NCI-H1417 treated with DMSO at 0.1 percent for 48 hours (cell line): ENCODE measurements around the gene MTUS2.

Source experiments
- DNase-seq: peaks from one replicate; lab custom pipeline; 2025; lab: John Stamatoyannopoulos, UW

Gene MTUS2

GRCh38 chr13:29028868-29029267 lies 208.7 kb downstream of the MTUS2 start:
- DNase-seq, result no peak

- no peak for DNase-seq
Observed at GRCh38 chr13:29038700-29039099, 218.6 kb downstream of the MTUS2 start.

- no peak for DNase-seq
Observed at GRCh38 chr13:29039212-29039611, 219.1 kb downstream of the MTUS2 start.

DNA sequence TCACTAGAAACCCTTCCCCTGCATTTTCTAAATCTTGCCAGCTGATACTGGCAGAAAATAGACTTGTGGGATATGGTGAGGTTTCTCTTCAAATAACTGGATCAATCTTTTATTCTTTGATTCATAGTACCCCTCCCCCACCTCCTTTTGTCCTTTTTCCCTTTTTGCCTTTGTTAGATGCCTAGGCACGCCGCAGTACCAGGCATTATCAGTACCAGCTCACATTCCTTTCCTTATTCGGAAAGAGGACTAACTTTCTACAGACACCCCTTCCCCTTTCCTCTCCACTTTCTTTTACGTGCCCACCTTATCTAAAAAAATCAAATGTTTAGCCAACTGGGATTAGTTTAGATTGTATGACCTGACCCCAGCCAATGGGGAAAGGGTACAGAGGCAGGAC lies 226.4 kb downstream of the MTUS2 start:
- DNase-seq, result no peak

DNA sequence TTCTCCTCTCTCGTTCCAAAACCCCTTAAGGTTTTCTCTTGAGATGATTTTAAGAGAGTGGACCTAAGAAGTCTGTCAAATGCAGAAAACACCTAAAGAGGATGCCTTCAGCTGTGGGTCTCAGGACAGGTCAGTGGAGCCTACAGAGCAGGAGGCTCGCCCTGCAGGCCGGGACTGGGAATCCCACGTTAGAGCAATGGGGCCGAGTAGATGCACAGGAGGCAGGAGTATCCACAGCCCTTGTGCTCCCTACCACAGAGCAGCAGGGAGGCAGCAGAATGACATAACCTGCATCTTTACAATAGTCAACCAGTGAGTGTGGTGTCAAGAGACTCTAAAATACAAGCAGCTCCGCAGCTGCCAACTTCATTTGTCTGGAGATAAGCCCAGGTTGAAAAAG lies 229.4 kb downstream of the MTUS2 start:
- DNase-seq, result no peak

DNA sequence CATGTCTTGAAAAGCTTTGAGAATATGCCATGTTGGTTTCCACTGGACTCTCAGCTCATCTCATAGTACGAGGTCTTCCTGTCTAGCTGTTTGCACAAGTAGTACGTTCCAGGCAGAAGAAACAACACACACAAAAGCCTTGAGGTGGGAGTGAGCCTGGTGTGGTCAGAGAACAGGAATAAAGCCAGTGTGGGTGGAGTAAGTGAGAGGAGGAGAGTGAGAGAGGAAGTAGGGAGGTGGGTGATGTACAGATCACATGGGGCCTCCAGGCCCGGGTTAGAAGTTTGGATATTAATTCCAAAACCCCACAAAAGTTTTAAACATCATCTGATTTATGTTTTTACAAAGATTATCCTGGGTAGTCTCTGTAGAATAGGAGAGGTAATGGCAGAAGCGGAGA lies 230.6 kb downstream of the MTUS2 start:
- DNase-seq, result no peak

GRCh38 chr13:29059800-29060199 lies 239.7 kb downstream of the MTUS2 start:
- DNase-seq, result no peak

GRCh38 chr13:29065142-29065541 lies 245.0 kb downstream of the MTUS2 start:
- no peak for DNase-seq

DNA sequence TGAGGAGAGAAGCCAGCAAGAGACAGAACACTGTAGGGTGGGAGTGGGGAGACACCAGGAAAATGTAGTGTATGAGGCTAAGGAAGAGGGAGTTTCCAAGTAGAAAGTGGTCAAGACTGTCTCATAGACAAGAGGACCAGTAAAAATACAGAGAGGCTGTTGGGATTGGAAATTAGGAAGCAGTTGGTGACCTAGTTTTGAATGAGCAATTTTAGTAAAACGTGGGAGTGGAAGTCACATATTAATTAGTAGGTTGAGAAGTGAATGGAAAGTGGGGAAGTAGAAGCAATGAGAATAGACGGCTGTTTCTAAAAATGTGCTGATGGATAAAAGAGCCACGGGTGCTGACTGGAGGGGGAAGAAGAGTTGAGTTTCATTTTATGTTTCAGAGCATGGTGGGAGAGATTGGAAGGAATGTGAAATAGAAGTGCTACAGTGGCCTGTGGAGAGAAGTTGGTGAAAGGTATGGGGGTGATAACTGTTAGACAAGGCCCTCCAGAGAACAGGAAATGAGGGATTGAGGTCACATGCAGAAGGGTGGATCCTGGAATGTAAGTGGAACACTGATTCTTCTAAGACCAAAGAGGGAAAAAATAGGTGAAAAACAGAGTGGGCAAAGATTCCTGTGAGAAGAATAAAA lies 247.3 kb downstream of the MTUS2 start:
- DNase-seq, result no peak

DNA sequence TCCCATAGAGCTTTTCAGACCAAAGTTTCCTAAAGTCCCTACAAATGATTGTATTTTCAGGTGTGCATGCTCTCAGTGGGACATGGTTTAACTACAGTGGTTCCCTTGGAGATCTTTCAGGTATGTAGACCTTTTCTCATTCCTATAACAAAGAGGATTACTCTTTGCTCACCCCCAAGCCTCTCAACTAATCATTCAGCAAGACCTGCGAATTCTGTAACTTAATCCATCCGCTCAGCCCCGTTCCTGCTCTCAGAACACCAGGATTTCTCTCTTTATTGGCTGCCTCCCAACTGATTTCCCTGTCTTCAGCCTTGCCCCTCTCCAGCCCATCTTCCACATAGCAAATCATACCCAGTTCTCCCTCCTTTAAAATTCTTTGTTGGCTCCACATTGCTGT lies 253.6 kb downstream of the MTUS2 start:
- DNase-seq, result no peak

DNA sequence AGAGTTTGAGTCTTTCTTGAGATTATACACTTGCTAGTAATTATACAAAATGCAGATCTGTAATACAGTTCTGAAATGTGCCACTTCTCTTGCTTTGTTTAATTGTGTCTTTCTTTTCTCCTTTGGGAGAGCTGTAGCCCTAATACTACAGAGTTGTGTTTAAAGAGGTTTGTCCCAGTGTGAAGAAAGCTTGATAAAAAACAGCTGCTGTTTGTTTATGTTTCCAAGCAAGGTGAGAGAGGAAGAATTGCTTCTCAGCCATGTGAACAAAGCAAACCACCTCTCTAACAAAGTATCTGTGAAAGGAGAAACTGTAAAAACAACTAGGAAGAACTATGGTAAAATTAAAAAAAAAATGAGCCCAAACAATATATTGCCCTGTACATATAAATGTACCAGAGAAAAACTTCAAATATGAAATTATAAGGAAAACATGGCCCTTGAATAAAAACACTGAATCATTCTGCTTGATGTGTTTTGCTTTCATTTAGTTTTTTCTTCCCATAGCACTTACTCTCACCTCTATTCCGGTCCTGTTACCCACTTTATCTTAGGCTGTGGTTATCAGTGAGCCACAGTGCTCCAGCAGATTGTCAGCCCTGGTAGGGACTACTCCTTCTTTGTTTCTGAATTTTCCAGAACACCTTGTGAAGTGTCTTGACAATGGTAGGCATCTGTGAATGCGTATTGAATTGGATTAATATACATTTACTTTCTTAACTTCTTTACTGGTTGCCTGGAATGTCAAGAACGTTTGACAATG lies 257.1 kb downstream of the MTUS2 start:
- no peak for DNase-seq

GRCh38 chr13:29081036-29081435 lies 260.9 kb downstream of the MTUS2 start:
- DNase-seq, result no peak

GRCh38 chr13:29081697-29082440 lies 261.7 kb downstream of the MTUS2 start:
- DNase-seq, result no peak

- DNase-seq, result no peak
Observed at GRCh38 chr13:29099781-29100406, 279.8 kb downstream of the MTUS2 start.

- no peak for DNase-seq
Observed at GRCh38 chr13:29100758-29101157, 280.6 kb downstream of the MTUS2 start.

DNA sequence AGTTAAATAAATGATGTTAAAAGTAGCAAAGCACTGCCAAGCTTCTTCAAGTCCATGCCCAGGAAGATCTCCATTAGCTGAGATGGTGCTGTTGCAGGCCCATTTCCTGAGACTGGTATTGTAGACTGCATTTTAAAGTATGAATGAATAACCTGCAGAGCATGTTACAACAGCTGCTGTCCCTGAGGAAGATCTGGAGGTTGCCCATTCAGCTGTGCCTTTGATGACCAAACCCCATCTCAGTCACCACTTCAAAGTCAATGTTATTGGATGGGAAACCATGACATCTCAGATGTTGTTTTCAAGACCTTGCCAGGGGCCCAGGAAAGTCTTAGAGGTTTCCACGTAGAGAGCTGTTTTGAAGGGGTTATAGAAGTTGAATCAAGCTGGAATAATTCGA lies 281.3 kb downstream of the MTUS2 start:
- DNase-seq, result no peak

DNA sequence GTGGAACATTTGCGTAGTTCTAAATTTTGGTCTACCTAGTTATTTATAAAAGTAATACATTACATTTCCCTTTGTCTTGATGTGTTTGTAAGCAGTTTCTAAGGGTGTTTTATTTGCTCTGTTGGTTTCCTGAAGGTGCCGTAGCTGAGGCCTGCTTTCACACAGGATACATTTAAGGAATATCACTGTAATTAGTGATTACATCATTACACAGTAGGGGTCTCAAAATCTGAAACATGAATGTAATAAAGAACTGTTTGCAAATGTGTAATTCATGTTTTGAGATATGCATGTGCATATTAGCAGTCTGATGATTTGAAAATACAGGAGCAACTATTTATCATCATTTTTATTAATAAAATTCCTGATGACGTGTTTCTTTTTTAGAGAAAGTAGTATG lies 281.8 kb downstream of the MTUS2 start:
- no peak for DNase-seq

DNA sequence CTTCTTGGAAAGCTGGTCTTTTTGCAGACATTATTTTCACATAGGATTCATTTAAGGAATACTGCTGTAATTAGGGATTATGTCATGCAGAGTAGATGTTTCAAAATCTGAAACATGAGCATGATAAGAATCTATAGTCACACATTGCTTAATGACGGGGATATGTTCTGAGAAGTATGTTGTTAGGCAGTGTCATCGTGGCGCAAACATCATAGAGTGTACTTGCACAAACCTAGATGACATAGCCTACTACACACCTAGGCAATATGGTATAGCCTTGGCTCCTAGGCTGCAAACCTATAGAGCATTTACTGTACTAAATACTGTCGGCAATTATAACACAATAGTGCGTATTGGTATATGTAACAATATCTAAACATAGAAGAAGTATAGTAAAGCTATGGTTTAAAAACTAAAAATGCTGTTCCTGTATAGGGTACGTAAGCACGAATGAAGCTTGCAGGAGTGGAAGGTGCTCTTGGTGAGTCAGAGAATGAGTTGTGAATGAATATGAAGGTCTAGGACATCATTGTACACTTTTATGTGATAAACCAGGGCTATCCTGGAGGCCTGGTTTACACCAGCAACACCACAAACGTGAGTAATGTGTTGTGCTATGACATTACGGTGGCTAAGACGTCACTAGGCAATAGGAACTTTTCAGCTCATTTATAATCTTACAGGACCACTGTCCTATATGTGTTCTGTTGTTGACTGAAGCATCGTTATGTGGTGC lies 283.1 kb downstream of the MTUS2 start:
- DNase-seq, result no peak

DNA sequence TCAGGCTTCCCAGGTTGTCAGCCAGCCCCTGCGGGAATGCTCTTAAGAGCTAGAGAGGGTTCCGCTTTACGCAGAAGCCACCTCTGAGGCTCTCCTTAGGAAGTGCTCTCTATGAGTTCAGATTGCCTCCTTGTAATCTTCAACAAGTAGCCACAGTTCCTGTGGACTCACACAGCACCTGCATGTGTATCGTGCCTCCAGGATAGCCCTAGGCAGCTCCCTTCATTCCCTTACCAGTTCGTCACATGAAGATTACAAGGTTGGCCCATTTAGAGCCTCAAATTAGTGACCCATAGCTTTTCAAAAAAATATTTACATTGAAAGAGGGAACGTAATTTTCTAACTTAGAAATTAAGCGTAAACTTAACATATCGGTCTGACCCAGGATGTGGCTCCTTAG lies 284.3 kb downstream of the MTUS2 start:
- DNase-seq, result no peak

DNA sequence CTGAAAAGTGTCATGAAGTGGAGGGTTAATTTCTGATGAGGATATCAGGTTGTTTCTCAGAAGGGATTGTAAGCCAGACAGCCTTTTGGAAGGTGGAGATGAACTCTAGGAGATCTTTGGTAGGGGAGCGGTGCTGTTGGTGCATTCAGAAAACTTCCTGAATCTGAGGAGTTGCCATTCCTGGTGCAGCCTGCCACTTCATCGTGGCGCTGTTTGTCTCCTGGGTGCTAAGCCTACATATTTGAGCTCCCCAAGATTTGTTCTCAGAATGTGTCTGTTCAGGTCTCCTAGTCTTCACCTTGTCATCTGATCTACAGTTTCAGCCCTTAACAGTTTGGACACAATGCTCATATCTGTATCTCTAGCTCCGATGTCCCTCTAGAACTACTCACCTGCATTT lies 285.6 kb downstream of the MTUS2 start:
- no peak for DNase-seq

DNA sequence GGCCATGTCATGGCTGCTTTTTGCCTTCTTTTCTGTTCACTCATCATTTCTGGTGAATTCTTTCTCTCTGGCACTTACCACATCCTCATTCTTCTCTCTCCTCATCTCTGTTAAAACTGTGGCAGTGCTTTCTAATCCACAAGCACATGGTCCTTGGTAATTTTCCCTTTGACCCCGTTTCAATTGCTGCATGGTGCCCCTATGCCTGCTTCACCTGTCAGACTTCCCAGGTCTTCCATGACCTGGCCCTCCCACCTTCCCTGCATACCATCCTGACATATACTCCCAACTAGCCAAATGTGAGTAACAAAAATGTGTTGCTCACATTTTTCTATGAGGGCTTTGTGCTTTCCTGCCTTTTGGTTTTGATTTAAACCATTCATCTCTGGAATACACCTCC lies 286.5 kb downstream of the MTUS2 start:
- no peak for DNase-seq
